ENCODE measurements around the gene SIRPG.
"Not testable (repeated sequence)": the region's sequence is repeated elsewhere in the genome, so short reads cannot be mapped to it uniquely, and the experiment has no call there.

The SIRPG gene

GRCh38 chr20:1652960-1653359 lies 4.6 kb downstream of the SIRPG start:
- no peak for DNase-seq (ENCODE audit: low read depth)
- no peak for TF ChIP-seq CTCF (IDR thresholded peaks at IDR 0.05; ENCODE audit: insufficient read depth, low read depth, low read length, missing control alignments)
- no peak overlapping the region for H3K4me3 ChIP-seq (ENCODE audit: low read length)

- H3K4me3 ChIP-seq (ENCODE audit: low read length) = no peak overlapping the region
These were observed 5.5 kb downstream of the SIRPG start for GRCh38 chr20:1652104-1652503.

GRCh38 chr20:1651268-1652058 lies 6.1 kb downstream of the SIRPG start:
- DNase-seq (ENCODE audit: low read depth) = no peak
- no peak overlapping the region for H3K4me3 ChIP-seq (ENCODE audit: low read length)
- TF ChIP-seq CTCF (IDR thresholded peaks at IDR 0.05; ENCODE audit: insufficient read depth, low read depth, low read length, missing control alignments) = no peak

More at GRCh38 chr20:1652104-1652503, 5.5 kb downstream of the SIRPG start:
- no peak for TF ChIP-seq CTCF (IDR thresholded peaks at IDR 0.05; ENCODE audit: insufficient read depth, low read depth, low read length, missing control alignments)
- no peak for DNase-seq (ENCODE audit: low read depth)

- no peak for TF ChIP-seq CTCF (IDR thresholded peaks at IDR 0.05; ENCODE audit: insufficient read depth, low read depth, low read length, missing control alignments)
- H3K4me3 ChIP-seq (ENCODE audit: low read length) = no peak overlapping the region
- DNase-seq (ENCODE audit: low read depth) = no peak
These were observed 9.5 kb downstream of the SIRPG start for GRCh38 chr20:1648101-1648500.

GRCh38 chr20:1646975-1647431 lies 10.6 kb downstream of the SIRPG start:
- TF ChIP-seq CTCF (IDR thresholded peaks at IDR 0.05; ENCODE audit: insufficient read depth, low read depth, low read length, missing control alignments) = no peak
- no peak overlapping the region for H3K4me3 ChIP-seq (ENCODE audit: low read length)
- no peak for DNase-seq (ENCODE audit: low read depth)

GRCh38 chr20:1644101-1644962 lies 13.2 kb downstream of the SIRPG start:
- TF ChIP-seq CTCF (IDR thresholded peaks at IDR 0.05; ENCODE audit: insufficient read depth, low read depth, low read length, missing control alignments) = no peak
- H3K4me3 ChIP-seq (ENCODE audit: low read length) = no peak overlapping the region
- no peak for DNase-seq (ENCODE audit: low read depth)

- H3K4me3 ChIP-seq (ENCODE audit: low read length); DNase-seq (ENCODE audit: low read depth): not testable (repeated sequence)
These were observed 18.9 kb downstream of the SIRPG start for GRCh38 chr20:1638643-1639042.

All from epithelial cell of esophagus (primary cell).